ENCODE measurements around the gene GTF2IRD1. TPM values are rescaled to one million over a fixed set of nuclear protein-coding genes. Genes with fewer than 3 reads are reported as not detected.
"Not testable (repeated sequence)": the region's sequence is repeated elsewhere in the genome, so short reads cannot be mapped to it uniquely, and the experiment has no call there.

GTF2IRD1 gene
- total RNA-seq, 1 donor from 2014 or later: 13.8 TPM

DNA sequence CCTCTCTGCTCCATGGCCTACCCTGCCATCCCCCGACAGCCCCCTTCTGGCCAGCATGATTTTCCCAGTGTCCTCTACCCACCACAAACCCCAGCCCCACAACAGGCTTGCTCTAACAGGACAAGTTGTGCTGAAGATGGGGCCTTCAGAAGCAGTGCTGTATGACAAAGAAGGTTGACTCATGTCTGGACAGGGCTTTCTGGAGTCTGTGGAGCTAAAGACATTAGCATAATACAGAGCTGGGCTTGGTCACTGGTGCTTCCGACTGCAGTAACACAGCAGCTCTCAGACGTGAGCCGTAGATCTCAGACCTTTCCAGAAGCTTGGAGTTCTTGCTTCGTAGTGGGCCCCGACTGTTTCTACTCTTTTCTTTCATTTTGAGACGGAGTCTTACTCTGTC is 100.5 kb downstream of the GTF2IRD1 start:
- no peak for DNase-seq (ENCODE audit: extremely low read depth, low read depth, low spot score)

DNA sequence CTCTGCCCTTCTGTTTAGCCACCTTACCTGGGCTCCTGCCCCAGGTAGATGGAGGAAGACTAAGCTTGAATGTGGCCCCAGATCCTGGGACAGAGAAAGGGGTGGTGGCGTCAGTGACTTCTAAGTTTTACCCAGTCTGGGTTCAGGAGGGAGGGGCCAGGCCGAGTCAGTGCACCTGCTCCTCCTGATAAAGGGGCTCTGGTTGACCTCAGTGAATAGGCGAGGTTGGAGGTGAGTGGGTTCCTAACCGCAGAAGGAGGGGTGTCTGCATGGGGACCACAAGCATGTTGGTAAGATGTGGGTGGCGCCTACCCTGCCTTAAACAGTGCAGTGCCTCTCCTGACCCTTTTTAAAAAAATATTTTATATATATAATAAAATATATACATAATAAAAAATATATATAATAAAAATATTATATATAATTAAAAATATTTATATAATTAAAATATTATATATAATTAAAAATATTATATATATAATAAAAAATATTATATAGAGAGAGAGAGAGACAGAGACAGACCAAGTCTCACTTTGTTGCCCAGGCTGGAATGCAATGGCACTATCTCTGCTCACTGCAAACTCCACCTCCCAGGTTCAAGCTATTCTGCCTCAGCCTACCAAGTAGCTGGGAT is 106.5 kb downstream of the GTF2IRD1 start:
- no peak for DNase-seq (ENCODE audit: extremely low read depth, low read depth, low spot score)

DNA sequence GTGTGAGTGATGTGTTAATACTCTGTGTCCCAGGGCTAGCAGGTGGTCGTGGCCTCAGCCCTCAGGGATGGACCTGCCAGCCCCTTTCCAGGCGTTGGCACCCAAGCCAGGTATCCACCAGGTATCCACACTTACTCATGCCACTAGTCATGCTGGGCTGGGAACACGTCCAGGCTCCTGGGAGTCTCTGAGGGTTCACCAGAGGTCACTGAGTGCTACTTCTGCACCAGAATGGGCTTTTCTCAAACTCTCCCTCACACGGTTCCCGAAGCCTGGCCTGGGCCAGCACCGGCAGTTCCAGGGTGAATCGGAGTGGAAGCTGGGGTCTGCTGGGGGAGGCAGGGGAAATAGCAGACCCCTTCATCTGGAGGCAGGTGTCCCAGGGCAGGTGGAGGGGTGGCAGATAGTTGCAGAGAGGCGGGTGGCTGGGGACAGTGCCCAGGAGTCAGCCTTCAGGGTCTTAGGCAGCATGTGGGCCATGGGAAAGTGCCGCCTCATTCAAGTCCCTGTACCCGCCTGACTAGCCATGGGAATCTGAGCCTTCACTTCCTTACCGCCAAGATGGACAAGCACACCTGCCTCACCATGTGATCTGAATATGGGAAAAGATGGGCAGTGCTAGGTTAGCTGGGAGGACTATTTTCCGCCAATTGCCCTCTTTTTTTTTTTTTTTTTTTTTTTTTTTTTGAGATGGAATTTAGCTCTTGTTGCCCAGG is 108.3 kb downstream of the GTF2IRD1 start:
- no peak for DNase-seq (ENCODE audit: extremely low read depth, low read depth, low spot score)

DNA sequence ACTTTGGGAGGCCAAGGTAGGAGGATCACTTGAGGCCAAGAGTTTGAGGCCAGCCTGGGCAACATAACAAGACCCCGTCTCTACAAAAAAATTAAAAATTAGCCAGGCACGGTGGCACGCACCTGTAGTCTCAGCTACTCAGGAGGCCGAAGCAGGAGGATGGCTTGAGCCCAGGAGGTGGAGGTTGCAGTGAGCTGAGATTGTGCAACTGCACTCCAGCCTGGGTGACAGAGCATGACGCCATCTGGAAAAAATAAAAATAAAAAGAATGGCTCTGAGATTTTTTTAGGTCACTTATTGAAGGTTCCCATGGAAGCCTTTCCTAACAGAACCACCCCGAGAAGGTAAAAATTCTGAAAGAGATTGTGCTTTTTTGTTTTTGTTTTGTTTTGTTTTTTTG is 109.9 kb downstream of the GTF2IRD1 start:
- not testable (repeated sequence) for DNase-seq (ENCODE audit: extremely low read depth, low read depth, low spot score)

DNA sequence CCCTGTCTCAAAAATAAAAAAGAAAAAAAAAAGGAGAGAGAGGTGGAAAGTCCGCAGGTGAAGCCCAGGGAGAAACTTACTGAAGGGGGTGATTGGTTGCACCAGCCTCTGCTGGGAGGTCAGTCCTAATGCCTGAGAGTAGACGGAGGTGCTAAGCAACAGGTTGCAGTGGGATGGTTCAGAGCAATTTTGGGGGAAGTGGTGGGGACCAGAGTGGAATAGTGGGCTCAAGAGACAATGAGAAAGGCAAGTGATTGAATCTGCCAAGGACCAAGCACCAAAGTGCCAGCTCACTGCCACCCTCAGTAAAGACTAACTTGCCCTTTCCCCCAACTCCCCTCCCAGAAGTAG is 113.6 kb downstream of the GTF2IRD1 start:
- DNase-seq (ENCODE audit: extremely low read depth, low read depth, low spot score): no peak

DNA sequence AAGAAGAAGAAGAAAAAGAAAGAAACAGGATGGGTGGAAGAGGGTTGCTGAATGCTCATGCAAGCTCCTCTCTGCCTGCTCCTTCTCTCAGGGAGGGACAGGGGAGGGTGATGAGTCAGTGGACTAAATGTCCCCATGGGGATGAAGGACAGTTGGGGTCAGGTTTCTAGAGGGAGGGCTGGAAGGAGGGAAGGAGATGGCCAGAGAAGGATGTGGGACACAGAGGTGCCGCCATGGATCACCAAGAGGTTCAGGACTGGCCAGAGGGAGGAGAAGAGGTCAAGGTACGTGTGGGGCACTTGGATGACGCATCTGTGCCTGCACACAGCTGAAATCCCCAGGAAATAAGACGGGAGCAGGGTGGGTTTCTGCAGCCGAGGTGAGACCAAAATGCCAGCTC is 115.0 kb downstream of the GTF2IRD1 start:
- no peak for DNase-seq (ENCODE audit: extremely low read depth, low read depth, low spot score)

DNA sequence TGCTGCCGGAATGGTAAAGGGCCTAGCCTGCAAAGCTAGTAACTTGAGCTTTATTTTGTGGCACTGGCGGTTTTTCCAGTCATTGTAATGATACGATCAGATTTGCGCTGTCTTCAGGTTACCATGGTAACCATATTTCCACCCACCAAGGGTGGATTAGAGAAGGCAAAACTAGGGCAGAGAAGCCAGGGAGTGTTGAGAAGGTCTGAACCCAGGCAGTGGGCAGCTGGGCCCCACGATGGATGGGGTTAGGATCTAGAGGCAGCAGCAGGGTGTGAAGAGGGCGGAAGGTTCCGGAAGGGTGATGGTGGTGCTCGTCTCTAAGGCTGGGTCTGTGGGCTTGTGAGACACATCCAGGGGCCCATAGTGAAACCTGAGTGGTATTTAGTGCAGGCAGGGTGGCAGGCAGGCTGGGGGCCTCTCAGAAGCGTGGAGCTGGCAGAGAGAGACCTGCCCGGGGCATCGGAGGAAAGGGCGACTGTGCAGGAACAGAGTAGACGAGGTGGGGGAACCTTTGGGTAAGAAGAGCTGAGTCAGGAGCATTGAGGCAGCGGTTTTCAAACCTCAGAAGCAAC is 115.9 kb downstream of the GTF2IRD1 start:
- no peak for DNase-seq (ENCODE audit: extremely low read depth, low read depth, low spot score)

DNA sequence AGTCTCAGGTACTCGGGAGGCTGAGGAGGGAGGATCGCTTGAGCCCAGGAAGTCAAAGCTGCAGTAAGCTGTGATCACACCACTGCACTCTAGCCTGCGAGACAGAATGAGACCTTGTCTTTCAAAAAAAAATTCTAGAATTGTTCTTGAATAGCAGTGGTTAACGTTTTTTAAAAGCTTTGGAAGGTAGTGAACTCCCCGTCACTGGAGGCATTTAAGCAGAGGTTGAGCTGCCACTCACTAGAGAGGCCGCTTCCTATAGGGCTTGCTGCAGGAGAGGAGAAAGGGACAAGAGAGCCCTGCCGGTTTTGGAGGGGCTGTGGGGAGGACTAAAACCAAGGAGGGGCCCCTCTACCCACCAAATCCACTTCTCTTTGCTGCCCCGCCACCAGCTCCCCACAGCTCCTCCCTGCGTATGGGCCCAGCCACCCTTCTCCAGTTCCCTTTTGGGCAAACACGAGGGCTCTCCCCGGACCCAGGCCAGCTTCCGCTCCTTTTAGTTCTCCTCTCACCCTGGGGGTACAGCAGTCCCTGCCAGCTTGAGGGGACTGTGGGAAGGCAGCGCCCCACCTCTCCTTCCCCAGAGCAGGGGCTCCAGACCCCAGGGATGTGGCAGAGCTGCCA is 116.9 kb downstream of the GTF2IRD1 start:
- no peak for DNase-seq (ENCODE audit: extremely low read depth, low read depth, low spot score)

DNA sequence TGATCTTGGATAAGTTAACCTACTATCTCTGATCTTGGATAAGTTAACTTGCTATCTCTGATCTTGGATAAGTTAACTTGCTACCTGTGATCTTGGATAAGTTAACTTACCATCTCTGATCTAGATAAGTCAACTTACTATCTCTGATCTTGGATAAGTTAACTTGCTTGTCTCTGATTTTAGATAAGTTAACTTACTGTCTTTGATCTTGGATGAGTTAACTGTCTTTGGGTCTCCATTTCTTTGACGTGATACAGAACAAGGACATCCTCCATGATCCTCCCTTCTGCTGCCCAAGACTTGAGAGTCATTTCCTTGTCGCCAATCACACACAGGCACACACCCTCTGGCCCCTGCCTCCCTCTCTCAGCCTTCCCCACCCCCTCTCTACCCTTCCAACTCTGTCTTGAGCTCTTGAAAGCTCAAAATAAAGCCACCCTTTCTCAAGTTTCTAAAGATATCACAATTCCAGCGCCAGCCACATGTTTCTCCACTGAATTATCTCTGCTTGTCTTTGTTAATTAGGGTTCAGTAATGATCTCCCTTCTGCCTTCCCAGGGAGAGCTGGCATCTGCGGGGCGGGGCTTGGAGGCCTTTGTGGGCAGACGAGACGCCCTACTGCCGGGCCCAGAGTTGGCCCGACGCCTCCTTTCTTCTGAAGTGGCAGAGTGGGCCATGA is 118.7 kb downstream of the GTF2IRD1 start:
- no peak for DNase-seq (ENCODE audit: extremely low read depth, low read depth, low spot score)

DNA sequence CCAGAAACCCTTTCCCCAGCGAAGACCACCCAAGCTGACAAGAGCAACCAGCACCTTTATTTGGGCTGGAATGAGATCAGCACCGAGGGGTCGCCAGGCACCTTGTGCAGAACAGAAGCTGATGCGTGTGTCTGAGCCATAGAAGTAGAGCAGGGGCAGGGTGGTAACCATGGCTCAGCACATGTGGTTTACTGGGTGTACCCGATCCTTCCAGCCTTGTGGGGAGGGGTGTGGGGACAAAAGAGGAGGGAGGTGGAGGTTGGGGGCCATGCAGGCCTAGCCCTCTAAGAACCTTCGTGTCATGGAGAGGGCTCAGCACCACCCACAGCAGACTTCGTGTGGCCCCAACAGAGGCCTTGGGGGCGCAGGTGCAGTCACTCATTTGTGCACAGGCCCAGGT is 119.8 kb downstream of the GTF2IRD1 start:
- no peak for DNase-seq (ENCODE audit: extremely low read depth, low read depth, low spot score)

DNA sequence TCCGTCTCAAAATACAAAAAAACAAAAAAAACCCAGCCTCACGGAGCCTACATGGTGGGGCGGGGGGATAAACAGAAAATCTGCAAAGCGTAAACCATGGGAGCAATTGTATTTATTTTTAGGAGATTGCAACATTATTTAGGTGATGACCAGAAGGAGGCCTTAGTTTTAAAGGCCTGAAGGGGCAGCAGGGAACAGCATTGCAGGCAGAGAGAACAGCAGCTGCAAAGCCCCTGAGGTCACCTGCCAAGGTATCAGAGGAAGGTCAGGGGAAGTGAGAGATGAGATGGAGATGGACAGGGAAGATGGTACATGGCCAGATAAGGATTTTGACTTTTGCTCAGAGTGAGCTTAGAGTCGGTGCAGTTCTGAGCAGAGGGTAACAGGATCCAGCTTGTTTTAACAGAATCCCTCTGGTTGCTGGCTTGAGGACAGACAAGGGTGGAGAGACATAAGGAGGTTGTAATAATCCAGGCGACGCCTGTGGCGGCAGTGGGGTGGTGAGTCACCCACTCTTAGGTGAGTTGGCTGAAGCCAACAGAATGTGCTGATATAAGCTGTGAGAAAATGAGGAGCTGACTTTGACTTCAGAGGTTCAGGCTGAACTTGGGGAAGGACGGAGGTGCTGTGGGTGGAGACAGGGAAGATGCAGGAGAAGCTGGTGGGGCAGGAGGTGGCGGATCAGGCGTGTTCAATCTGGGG is 121.5 kb downstream of the GTF2IRD1 start:
- no peak for DNase-seq (ENCODE audit: extremely low read depth, low read depth, low spot score)

DNA sequence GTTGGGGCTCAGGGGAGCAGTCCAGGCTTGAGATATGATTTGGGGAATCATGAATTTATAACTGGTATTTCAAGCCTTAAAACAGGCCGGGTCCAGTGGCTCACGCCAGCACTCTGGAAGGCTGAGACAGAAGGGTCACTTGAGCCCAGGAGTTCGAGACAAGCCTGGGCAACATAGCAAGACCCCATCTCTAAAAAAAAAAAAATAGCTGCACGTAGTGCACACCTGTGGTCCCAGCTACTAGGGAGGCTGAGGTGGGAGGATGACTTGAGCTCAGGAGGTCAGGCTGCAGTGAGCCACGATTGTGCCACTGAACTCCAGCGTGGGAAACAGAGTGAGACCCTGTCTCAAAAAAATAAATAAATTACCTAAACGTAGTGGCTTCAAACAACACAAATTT is 122.1 kb downstream of the GTF2IRD1 start:
- no peak for DNase-seq (ENCODE audit: extremely low read depth, low read depth, low spot score)

DNA sequence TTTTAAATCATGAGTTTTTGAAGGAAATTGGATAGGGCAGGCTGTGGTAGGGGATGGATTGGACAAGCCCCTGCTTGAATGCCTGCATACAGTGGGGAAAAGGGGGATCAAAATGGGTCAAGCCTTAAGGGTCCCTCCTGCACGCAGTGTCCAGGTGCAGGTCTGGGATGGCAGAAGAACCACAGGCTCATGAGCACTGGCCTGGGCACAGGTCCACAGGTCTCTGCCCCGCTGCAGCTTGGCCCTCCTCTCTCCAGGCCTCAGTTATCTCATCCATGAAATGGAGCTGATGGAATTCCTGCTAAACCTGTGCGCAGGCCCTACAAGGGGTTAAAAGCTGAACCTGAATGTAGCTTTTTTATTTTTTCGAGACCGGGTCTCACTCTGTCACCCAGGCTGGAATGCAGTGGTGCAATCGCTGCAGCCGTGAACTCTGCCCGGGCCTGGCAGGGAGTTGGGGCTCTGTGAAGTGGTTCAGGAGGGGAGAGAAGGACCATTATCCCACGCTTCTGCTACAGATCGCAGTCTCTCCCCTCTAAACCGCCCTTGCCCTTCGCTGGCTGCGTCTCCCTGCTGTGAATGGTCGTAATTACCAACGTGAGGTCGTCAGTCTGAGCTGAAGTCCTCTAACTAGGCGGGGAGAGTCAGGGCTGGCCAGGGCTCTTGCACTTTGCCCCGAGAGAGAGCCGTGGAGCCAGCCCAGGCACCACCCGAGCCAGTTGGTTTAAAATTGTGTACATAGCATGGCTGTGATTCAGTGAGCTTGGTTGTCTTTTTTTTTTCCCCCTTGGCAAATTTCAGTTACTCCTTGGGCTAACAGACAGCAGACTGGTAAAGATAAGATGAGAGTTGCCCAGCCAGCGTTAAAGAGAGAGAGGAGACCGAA is 126.3 kb downstream of the GTF2IRD1 start:
- no peak for DNase-seq (ENCODE audit: extremely low read depth, low read depth, low spot score)

DNA sequence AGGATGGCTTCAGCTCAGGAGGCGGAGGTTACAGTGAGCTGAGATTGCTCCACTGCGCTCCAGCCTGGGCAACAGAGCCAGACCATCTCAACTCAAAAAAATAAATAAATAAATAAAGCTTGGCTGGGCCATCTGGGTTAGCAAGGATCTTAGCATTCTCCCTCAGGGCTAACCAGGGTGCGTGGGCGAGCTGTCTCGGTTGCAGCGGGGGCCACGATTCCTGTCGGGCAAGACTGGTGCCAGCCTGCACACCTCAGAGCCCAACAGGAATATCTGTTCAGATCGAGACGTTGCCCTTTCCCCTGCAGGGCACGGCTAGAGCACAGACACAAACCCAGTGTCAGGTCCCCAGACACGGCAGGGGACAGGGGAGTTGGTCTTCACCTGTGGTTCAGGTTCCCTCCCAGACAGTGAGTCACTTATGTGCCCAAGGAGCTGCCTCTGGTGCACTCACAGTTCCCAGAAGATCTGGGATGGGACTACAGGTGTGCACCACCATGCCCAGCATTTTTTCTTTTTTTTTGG is 128.3 kb downstream of the GTF2IRD1 start:
- no peak for DNase-seq (ENCODE audit: extremely low read depth, low read depth, low spot score)

DNA sequence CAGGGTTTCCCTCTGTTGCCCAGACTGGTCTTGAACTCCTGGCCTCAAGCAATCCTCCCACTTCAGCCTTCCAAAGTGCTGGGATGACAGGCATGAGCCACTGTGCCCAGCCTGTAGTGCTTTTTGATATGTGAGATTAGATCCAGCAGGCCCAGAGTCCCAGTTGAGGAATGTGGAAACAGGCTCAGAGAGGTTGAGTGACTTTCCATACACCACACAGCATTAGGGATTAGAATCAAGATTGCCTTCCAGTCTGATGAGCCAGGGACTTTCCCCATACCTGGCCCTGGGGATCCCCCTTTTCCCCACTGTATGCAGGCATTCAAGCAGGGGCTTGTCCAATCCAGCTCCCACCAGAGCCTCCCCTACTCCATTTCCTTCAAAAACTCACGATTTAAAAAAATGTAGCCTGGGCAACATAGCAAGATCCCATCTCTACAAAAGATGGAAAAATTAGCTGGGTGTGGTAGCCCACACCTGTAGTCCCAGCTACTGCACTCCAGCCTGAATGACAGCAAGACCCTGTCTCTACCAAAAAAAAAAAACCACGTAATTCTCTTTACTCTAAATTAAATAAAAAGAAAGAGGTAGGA is 128.8 kb downstream of the GTF2IRD1 start:
- no peak for DNase-seq (ENCODE audit: extremely low read depth, low read depth, low spot score)

DNA sequence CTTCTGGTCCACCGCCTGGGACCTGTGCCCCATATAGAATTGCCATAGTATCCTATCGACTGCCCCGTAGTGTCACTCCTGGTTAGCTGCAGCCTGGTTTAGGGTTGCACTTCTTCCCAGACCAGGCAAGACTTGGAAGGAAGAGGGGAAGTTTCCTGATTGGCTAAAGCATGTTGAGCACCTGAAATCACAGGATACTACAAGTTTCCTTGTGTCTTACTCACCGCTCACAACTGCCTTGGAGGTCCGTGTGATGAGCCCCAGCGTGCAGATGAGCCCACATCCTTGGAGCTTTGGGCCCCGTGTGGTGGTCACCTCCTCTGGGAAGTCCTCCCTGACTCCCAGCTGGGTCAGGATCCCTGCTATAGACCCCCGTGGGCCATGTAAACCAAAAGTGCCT is 129.9 kb downstream of the GTF2IRD1 start:
- no peak for DNase-seq (ENCODE audit: extremely low read depth, low read depth, low spot score)

DNA sequence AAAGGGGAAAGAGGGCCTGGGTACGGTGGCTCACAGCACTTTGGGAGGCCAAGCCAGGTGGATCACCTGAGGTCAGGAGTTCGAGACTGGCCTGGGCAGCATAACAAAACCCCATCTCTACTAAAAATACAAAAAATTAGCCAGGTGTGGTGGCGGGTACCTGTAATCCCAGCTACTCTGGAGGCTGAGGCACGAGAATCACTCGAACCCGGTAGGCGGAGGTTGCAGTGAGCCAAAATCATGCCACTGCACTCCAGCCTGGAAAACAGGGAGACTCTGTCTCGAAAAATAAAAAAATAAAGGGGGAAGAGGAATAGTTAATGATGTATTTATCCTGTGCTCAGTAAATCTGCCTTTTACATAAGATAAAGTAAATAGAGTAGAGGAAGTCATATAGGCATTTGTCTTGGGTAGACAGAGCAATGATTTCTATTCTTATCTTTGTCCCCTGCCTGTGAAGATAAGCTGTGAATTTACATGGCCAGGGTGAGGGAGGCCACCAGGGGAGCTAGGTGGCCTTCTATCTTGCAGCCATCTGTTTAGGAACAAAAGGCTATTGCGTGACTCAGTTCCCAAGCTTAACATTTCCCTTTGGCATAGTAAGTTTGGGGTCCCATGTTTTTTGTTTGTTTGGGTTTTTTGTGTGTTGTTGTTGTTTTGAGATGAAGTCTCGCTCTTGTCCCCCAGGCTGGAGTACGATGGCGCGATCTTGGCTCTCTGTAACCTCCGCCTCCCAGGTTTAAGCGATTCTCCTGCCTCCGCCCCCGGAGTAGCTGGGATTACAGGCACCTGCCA is 130.7 kb downstream of the GTF2IRD1 start:
- DNase-seq (ENCODE audit: extremely low read depth, low read depth, low spot score): no peak

DNA sequence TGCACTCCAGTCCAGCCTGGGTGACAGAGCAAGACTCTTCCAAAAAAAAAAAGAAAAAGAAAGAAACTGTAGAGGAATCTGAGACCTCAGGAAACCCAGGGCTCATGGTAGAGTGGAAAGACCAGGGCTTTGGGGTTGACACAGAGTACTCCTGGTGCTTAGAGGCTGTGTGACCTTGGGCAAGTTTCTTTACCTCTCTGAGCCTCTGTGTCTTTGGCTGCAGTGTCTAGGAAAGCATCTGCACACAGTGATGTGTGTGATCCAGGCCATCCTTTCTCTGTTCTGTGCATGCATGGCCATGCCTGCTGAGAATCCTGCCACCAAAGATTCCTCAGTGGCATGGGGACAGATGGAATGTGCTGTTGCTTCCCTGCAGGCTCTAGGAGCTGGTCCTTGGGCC is 132.1 kb downstream of the GTF2IRD1 start:
- DNase-seq (ENCODE audit: extremely low read depth, low read depth, low spot score): no peak
